ENCODE data around the gene RPL37A. TPM values are rescaled to one million over a fixed set of nuclear protein-coding genes. Genes with fewer than 3 reads are reported as not detected.

The RPL37A gene
- total RNA-seq, 1 donor from 2014 or later = 2,728 TPM

- H3K27ac Mint-ChIP-seq = peak overlapping the region; percentile 96
- no peak for TF ChIP-seq CTCF (IDR thresholded peaks at IDR 0.05; ENCODE audit: unreplicated experiment)
- H3K27me3 Mint-ChIP-seq (ENCODE audit: low read depth) = no peaks in the 10 kb centered on the region
- H3K9me3 Mint-ChIP-seq = no peaks in the 10 kb centered on the region
- H3K4me3 Mint-ChIP-seq = no peak overlapping the region
- H3K4me1 Mint-ChIP-seq = peaks cover 74% of the 10 kb centered on the region
- no peaks in the 10 kb centered on the region for H3K36me3 Mint-ChIP-seq
- DNase-seq (ENCODE audit: low spot score in 2 of 2, unreplicated experiment in 2 of 2) = no peak
Observed at GRCh38 chr2:216536734-216537210, 38.1 kb downstream of the RPL37A start.

DNA sequence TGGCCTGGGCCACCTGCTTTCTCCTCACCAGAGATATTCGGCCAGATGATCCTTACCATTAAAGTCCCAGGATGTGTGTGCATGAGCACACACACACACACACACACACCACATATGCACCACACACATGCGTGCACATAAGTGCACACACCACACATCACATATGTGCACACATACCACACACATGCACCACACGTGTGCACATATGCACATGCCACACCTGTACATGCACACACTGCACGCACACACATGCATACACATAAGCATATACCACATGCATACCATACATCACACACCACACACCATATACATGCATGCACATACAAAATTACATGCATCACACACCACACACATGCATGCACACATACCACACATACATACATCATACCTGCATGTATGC is 38.7 kb downstream of the RPL37A start:
- H3K4me1 Mint-ChIP-seq = peaks cover 68% of the 10 kb centered on the region
- H3K27ac Mint-ChIP-seq = peak overlapping the region; percentile 96
- no peaks in the 10 kb centered on the region for H3K27me3 Mint-ChIP-seq (ENCODE audit: low read depth)
- TF ChIP-seq CTCF (IDR thresholded peaks at IDR 0.05; ENCODE audit: unreplicated experiment) = no peak
- no peaks in the 10 kb centered on the region for H3K36me3 Mint-ChIP-seq
- no peaks in the 10 kb centered on the region for H3K9me3 Mint-ChIP-seq
- no peak for DNase-seq (ENCODE audit: low spot score in 2 of 2, unreplicated experiment in 2 of 2)
- no peak overlapping the region for H3K4me3 Mint-ChIP-seq

DNA sequence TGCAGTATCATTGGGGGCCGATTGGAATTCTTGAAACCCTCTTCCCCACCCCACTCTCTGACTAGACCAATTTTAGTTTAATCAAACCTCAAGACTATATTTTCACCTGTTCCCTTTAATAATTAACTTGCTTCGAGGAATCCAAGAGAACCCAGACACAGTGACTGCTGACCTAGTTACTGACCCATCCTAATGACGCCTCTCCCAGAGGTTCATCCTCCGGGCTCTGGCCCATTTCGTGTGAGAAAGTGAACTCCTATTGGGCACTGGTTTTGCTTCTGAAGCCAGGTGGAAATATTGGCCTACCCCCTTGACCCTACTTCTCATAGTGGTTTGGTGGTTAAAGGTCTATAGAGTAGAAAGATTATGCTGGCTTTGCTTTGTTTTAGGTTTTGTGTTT is 39.9 kb downstream of the RPL37A start:
- H3K9me3 Mint-ChIP-seq = no peaks in the 10 kb centered on the region
- H3K4me1 Mint-ChIP-seq = peaks cover 59% of the 10 kb centered on the region
- no peaks in the 10 kb centered on the region for H3K36me3 Mint-ChIP-seq
- no peaks in the 10 kb centered on the region for H3K27me3 Mint-ChIP-seq (ENCODE audit: low read depth)
- peak overlapping the region; percentile 86 for H3K27ac Mint-ChIP-seq
- no peak overlapping the region for H3K4me3 Mint-ChIP-seq
- TF ChIP-seq CTCF (IDR thresholded peaks at IDR 0.05; ENCODE audit: unreplicated experiment) = no peak
- no peak for DNase-seq (ENCODE audit: low spot score in 2 of 2, unreplicated experiment in 2 of 2)

DNA sequence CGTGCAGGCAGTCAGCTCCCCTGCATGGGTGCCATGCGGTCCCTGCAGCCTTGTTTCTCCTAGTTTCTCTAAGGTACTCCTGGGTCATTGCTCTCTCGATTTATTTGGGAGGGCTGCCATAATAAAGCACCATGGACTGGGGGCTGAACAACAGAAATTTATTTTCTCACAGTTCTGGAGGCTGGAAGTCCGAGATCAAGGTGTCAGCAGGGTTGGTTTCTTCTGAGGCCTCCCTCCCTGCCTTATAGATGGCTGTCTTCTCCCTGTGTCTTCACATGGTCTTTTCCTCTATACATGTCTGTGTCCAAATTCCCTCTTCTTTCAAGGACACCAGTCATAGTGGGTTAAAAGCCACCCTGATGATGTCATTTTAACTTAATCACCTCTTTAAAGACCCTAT is 40.5 kb downstream of the RPL37A start:
- DNase-seq (ENCODE audit: low spot score in 2 of 2, unreplicated experiment in 2 of 2) = no peak
- Mint-ChIP-seq H3K27me3 (ENCODE audit: low read depth) (no peaks in the 10 kb centered on the region), H3K4me1 (peaks cover 54% of the 10 kb centered on the region), H3K9me3 (no peaks in the 10 kb centered on the region), H3K27ac (peak overlapping the region; percentile 21), H3K4me3 (no peak overlapping the region), H3K36me3 (no peaks in the 10 kb centered on the region)
- no peak for TF ChIP-seq CTCF (IDR thresholded peaks at IDR 0.05; ENCODE audit: unreplicated experiment)

DNA sequence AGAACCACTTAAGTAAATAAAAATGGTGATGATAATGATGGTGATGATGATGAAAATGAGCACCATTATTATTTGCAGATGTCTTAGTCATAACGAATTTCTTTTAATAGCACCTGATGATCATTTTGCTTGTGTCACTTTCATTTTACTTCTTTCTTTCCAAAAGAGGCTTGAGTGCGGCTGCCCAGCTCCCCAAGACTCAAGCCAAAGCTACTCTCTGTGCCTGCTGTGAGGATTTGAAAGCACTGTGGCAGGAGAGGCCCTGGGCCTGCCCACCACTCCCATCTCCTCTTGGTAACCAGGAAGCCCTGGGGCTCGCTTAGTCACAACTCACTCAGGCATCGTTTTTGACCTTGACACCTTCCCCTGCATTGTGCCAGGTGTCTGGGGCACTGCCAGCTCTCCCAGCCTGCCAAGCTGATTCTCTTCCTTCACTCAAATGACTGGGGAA is 41.2 kb downstream of the RPL37A start:
- TF ChIP-seq CTCF (IDR thresholded peaks at IDR 0.05; ENCODE audit: unreplicated experiment) = no peak
- Mint-ChIP-seq H3K36me3 (no peaks in the 10 kb centered on the region), H3K4me3 (no peak overlapping the region), H3K27me3 (ENCODE audit: low read depth) (no peaks in the 10 kb centered on the region), H3K27ac (peak overlapping the region; percentile 72), H3K9me3 (no peaks in the 10 kb centered on the region), H3K4me1 (peaks cover 48% of the 10 kb centered on the region)
- no peak for DNase-seq (ENCODE audit: low spot score in 2 of 2, unreplicated experiment in 2 of 2)

GRCh38 chr2:216540920-216541319 is 42.3 kb downstream of the RPL37A start:
- Mint-ChIP-seq H3K27me3 (ENCODE audit: low read depth) (no peaks in the 10 kb centered on the region), H3K9me3 (no peaks in the 10 kb centered on the region), H3K27ac (peak overlapping the region; percentile 72), H3K4me1 (peaks cover 45% of the 10 kb centered on the region), H3K4me3 (no peak overlapping the region), H3K36me3 (no peaks in the 10 kb centered on the region)
- TF ChIP-seq CTCF (IDR thresholded peaks at IDR 0.05; ENCODE audit: unreplicated experiment) = no peak
- no peak for DNase-seq (ENCODE audit: low spot score in 2 of 2, unreplicated experiment in 2 of 2)
